Suppressor macrophage treated with lipopolysaccharide for 1 hour (primary cell): ENCODE results near the gene SGCB.
A peak's percentile ranks its signal among the peaks of the same experiment; 100 is the strongest.
"Not testable (repeated sequence)": the region's sequence is repeated elsewhere in the genome, so short reads cannot be mapped to it uniquely, and the experiment has no call there.

Experiments
- DNase-seq, 3 donors: peaks; one replicate each; pipeline ENCODE4 v3.0.0-alpha.2; 2020 to 2022

Gene SGCB, protein sequence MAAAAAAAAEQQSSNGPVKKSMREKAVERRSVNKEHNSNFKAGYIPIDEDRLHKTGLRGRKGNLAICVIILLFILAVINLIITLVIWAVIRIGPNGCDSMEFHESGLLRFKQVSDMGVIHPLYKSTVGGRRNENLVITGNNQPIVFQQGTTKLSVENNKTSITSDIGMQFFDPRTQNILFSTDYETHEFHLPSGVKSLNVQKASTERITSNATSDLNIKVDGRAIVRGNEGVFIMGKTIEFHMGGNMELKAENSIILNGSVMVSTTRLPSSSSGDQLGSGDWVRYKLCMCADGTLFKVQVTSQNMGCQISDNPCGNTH

DNA sequence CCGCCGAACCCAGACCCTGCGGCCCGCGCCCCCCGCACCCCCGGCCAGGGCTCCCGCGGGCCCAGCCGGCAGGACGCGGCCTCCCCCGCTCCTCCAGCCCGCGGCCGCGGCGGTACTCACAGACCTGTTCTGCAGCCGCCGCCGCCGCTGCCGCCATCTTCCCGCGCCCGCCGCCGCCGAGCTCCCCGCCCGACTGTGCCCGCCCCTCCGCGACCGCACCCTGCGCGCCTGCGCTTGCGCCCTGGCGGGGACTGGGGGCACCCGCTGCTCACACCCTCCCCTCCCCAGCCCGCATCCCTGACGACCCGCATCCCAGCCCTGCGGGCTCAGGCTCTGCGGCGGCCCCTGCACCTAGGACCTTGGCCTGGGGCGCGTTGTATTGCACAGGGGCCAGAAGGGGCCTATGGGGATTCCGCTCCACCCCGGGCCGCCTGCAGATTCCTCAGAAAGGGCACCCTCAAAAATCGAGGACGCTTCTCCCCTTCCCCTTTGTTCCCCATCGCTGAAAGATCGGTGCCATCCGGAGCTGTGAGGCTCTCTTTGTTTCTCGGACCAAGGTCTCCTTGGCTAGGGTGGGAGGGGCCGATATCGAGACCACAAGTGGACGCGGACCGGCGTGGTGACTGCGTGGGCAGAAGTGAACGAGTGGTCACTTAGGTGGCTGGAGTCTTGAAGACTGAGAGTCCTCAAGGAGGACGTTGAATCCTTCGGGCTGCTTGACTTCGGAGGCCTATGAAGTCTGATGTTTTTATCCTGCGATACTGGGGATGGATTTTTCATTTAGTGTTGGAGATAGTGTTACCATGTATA lies at the start of gene SGCB:
Gene SGCB (minus strand): TSS at position 197 of the 810 bp plus-strand sequence. CDS start 40 bp downstream, at position 157.
- DNase-seq, result peak; percentile 38 to 77 (median 49)

DNA sequence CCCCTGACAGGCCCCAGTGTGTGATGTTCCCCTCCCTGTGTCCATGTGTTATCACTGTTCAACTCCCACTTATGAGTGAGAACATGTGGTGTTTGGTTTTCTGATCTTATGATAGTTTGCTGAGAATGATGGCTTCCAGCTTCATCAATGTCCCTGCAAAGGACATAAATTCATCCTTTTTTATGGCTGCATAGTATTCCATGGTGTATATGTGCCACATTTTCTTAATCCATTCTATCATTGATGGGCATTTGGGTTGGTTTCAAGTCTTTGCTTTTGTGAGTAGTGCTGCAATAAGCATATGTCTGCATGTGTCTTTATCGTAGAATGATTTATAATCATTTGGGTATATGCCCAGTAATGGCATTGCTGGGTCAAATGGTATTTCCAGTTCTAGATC lies 48.3 kb upstream of the SGCB start:
- not testable (repeated sequence) for DNase-seq

DNA sequence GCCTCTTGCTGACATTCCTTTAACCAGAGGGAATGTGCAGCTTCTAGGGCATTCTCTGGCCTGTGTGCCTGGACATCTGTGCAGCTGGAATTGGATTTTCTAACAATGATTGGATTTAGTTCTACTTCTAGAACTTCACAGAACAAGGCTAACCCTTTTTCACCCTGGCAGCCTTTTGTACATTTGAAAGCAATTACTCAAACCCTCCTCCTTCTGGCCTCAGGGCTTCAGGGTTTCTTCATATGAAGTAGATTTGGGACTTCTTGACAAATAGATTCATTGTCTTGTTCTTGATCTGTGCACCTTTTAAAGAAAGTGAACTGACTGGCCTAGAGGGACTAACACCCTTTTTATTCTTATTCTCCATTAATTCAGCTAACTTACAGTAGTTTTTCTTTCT lies 43.1 kb upstream of the SGCB start:
- no peak for DNase-seq

DNA sequence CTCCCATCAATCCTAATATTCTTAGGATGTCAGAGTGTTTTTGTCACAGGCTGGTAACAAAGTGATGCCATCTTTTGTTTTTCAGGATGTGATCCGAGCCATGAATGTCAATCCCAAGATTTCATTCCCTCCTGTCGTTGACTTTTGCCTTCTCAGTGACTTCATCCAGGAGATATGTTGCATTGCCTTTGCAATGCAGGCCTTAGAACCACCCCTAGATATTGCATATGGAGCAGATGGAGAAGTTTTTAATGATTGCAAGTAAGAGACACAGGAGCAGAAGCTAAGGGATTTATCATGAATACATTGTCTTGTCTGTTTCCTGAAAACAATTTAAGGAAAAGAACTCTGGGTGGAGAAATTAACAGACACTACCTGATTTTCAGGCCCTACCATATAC lies 41.6 kb upstream of the SGCB start:
- no peak for DNase-seq

DNA sequence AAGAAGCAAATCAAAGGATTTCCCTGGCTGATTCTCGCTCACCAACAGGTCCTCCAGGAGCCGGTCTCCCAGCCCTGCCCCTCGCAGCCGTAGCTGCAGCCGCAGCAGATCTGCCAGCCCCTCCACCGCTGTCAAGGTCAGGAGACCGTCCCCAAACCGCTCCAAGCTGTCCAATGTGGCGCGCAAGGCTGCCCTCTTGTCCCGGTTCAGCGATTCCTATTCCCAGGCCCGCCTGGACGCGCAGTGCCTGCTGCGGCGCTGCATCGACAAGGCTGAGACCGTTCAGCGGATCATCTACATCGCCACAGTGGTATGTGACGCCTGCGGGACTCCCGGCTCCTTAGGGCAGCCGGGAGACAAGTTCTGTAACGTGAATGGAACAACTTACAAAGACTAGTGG lies 38.6 kb upstream of the SGCB start:
- DNase-seq, result no peak

DNA sequence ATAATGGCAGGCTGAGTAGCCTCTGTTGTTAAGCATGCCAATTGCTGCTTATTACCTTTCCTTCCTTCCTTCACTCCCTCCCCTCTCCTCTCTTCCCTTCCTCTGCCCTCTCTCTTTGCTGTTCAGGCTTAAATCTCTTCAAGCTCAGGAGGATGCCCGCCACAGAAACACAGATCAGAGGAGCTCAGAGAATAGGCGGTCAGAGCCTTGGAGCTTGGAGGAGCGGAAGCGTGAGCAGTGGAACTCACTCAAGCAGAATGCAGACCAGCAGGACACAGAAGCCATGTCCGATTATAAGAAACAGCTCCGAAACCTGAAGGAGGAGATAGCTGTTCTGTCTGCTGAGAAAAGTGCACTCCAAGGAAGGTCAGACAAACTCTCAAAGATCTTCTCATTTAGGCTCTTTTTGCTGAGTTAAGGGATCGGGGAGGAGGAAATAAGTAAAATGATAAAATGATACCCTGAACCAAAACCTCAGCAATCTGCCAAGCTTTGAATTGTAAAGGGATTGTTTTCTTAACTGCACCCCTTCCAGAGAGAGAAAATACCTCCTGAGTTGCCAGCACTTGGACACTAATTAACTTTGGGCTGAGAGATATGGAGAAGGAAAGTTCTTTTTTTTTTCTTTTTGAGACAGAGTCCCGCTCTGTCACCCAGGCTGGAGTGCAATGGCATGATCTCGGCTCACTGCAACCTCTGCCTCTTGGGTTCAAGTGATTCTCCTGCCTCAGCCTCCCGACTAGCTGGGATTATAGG lies 33.9 kb upstream of the SGCB start:
- DNase-seq, result no peak

DNA sequence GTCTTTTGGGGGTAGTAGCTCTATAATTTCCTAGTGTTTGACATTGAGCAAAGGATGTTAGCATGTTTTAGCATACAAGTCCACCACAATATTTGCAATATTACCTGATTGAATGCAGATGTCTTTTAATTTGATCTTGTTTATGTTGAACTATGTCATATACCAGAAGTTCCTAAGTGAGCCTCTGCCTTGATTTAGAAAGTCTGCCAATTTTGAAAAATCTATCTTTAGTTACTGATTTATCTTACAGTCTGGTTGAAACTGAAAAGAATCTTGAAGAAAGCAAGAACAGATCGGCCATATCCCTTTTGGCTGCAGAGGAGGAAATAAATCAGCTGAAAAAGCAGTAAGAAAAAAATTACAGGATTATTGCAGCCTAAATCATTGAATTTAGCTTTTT lies 31.5 kb upstream of the SGCB start:
- no peak for DNase-seq

DNA sequence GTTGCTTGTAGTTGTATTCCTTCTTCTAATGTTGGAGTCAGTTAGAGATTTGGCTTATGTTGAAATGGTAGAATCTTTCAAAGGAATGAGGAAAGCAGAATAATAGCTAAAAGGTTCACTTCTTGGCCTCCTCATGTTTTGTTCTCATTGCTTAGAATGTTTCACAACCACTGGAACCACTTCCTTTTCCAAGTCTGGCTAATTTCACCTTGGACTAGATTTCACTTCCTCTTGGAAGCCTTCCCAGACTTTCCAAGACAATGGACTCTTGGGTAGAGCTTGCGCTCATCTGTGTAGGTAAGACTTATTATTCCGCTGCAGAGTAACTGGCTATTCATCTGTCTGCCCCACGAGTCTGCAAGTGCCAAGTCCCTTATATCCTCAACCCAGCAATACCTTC lies 21.3 kb upstream of the SGCB start:
- peak; percentile 41 to 59 (median 55) for DNase-seq

DNA sequence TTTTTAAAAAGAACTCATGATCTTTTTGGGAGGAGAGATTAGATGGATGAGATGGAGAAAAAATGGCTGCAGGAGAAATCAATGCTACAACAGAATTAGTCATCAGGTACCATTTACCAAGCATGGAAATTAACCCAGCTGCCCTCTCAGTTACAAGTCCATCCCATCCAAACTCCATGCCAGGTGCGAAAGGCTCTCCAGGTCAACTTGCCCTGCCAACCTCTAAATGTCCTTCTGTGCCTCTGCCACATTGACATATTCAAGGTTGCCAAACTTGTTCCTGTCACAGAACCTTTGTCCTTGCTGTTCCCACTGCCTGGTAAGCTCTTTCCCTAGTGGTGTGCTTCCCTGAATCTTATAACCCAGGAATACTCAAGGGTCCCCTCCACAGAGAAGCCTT lies 20.2 kb upstream of the SGCB start:
- DNase-seq, result no peak

DNA sequence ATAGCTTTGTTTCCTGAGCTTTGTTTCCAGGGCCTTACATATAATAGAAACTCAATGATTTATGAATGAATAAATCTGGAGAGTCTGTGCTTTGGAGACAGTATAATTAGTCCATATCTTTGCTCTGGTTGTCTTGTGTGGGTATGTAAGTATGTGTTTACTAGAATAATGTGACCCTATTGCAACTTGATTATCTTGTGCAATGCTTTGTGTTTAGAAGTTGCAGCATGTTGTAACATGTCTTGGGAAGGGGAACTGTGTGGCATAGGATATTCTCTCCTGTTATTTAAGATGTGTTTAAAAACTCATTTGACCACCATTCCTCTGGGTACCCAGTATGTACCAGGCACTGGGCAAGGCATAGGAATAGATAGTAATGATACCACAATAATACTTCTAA lies 19.1 kb upstream of the SGCB start:
- peak; percentile 13 to 57 (median 47) for DNase-seq

DNA sequence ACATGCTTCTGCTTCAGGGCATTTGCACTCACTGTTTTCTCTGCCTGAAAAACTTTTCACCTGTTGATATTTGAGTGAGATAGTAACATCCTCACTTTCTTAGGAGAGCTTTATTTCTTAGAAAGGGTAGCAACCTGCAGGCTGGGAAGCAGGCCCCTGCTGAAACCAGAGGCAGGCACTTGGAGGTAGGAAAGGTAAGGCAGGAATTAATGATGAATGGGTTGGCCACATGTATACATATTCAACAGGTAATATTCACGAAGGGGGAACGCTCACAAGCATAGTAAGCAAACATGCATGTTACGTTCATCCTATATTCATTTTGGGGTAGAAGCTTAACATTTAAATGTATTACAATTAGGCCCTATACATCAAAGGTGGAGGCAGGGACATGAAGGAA lies 16.2 kb upstream of the SGCB start:
- DNase-seq, result no peak

DNA sequence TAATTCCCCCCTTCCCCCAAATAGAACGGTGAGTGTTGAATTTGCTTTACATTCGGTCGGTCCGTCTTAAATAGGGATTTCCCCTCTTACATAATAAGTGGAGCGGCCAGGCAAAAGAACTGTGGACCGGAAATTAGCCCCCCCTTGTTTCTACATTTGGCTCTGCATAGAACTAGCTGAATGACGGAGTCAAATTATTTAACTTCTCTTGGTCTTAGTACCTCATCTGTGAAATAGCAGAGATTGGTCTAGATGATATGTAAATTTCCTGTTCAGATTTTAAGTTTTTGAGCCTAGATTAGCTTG lies 14.3 kb upstream of the SGCB start:
- peak; percentile 57 to 67 (median 67) for DNase-seq

DNA sequence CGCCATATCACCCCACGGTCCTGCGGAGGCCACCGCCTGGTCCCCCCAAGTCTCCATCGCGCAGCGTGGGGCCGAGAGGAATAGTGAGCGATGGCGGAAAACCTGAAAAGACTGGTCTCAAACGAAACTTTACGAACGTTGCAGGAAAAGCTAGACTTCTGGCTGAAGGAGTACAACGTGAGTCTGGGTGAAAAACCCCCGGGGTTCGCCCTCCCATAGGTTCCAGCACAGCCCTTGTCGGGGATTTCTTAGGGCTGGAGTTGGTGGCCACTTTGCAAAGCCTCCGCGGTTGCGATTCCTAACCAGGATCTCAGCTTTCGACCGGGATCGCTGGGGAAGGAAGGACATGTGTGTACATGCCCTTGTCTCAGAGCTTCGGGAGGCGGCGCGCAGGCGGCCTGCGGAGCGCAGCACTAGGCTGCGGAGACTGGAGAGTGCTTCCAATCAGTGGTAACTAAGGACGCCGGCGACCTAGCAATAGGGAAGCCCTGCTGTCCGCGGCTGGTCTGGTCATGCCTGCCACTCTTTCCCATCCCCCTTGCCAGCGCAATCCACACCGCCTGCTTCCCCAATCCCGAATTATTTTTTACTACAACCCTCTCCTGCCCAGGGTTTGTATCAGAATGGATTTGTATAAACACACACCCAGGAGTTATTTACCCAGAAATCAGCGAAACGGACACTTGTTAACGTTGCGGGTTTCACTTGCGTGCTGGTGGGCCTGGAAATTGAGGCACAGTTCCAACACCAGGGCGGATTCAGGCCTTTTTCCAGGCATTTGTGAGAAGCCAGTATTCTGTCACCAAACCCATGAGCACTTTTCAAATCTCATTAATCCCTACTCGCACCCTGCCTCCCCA lies 13.7 kb upstream of the SGCB start:
- DNase-seq, result peak; percentile 65 to 78 (median 68)

DNA sequence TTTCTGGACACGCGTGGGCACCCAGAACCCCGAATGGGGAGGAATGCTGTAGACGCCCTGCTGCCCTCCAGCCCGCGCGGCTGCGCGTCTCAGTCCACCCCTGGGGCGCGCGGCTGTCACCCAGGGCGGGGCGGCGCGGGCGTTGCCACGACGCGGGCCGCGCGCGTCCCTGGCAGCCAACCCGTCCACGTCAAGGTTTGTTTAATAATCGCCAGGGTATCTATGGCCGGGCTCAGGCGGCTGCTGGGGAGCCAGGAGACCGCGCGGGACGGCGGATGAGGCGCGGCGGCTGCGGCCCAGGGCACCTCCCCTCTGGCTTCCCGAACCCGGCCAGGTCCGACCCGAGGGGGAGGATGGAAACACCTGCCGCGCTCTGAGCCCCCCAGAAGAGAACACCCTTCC lies 13.1 kb upstream of the SGCB start, which contains the start of gene SPATA18:
Gene SPATA18 (plus strand): TSS at position 92 of the 402 bp plus-strand sequence. CDS start 401 bp downstream, outside the sequence.
- peak; percentile 41 to 73 (median 47) for DNase-seq

DNA sequence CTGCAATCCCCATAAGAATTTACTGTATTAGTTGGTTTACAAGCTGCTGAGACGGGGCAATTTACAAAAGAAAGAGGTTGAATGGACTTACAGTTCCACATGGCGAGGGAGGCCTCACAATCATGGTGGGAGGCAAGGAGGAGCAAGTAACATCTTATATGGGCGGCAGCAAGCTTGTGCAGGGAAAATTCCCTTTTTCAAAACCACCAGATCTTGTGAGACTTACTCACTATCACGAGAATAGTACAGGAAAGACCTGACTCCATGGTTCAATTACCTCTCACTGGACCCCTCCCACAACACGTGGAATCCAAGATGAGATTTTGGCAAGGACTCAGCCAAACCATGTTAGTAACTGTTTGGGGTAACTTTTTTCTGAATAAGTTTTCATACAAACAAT lies 11.2 kb upstream of the SGCB start:
- DNase-seq, result peak; percentile 41 to 57 (median 55)

DNA sequence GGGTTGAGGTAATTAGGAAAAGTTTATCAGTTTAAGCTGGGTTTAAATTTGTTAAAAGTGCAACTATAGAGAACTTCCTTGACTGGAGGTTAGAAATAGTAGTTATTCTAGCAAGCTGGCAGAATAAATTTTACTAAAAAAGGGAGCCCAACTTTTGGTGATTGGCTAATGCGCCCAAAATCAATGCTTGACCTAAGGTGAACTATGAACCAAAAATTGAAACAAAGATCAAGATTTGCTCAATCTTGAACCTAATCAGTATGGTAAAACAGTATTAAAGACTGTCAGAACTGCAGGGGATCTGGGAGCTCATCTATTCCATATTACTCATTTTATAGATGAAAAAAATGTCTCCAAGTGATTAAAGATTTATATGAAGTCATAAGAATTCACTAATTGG lies 6.9 kb upstream of the SGCB start:
- DNase-seq, result no peak

DNA sequence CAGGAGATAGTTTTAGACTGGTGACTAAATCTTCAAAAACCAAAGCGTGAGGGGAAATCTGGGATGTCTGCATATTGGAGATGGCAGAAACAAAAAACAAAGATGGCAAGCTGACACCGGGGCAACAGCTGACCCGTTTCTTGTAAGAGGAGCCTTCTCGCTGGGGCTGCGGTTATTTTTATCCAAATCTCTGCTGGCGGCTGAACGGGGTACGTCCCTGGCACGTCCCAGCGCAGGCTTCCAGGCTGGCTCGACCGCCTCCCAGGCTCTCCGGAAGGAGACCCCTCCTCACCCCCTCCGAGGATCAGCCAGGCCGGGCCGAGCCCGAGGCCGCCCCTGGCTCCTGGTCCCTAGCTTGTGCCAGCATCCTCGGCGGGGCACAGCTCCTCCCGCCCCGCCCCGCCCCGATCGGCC lies 403 bp downstream of the SGCB start:
- DNase-seq, result peak in 1 of 3 donors; percentile 10

DNA sequence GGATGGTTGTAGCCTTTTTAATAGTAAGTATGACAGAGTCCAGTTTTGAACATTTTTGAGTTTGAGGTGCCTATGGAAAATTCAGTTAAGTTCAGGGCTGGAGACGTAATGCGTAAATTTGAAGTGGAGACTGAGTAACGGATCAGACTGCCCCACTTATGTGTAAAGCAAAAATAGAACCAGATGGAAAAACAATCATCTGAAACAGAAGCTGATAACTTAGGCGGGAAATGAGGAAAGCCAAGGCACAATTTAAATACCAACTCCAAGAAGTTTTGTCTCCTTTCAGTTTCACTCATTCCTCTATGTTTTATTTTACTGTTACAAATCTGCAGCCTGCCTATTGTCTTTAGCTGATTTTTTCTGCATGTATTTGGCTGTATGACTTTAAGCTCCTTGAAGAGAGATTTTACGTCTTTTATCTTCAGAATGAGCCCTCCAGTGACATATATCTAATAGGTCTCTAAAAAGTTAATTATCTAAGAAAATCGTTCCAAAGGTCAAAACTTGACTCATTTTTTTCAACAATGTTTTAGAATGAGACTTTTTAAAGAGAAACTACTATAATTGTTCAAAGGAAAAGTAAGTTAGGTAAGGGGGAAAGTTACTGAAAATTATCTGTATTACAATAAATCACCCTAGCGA lies 1.1 kb downstream of the SGCB start:
- no peak for DNase-seq

DNA sequence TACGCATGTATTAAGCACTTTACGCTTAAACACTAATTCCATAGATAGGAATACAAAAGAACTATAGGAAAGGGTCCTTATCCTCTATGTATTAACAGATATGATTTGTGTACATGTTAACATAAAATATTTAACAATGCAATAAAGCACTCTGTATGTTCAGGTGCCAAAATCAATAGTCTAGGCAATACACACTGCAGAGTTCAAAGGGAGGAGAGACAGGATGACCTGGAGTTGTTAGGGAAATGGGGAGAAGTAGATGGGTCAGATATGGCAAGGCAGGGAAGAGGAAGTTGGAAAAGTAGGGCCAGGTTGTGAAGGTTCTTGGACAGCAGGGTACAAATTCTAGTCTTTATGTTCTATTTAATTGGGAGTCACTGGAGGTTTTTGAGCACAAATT lies 2.9 kb downstream of the SGCB start:
- no peak for DNase-seq

DNA sequence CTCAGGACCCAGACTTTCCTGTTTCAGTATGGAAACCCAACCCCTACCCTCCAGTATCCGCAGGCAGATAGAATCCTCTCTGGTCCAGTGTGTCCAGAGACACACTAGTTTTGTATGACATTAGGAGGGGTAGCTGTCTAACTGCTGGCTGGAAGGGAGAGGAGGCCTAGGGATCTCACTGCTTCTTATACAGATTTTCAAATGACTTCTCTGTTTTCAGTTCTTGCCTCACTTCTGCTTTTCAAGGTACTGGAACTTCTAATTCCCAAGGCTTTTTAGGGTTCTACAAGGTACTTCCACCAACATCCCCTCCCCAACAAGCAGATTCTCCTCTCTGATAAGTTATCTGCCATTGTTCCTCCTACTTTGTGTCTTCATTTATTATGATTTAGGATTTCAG lies 6.1 kb downstream of the SGCB start:
- DNase-seq, result peak in 2 of 3 donors; percentile 24

DNA sequence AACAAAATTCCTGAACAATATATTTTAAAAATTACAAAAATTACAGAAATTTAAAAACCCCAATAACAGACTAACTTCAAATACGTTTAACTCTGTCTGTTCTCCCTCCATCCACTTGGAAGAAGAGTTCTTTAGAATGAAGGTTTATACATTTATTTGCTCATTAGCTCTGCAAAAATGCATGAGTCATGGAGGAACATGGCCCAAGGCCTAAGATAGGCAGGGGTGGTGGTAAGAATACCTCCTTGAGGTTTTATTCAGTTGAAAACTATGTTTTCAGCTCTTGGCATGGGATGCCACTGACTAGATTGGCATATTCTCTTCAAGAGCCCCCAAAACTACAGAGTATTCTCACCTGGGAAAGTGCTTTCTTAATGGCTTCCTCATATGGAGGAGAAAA lies 9.1 kb downstream of the SGCB start:
- DNase-seq, result no peak
